Mucosa of descending colon (tissue), 3 donors: ENCODE results near the gene TCTN2. TPM values are rescaled to one million over a fixed set of nuclear protein-coding genes. Genes with fewer than 3 reads are reported as not detected.
A peak's percentile ranks its signal among the peaks of the same experiment; 100 is the strongest.

ENCODE experiments used
- ATAC-seq: fragments of 200-7000 bp; cut with Tn5 transposase; one replicate; pipeline ENCODE4 v1.9.1; 2020; ENCODE audit warnings: mild to moderate bottlenecking, moderate library complexity
- DNase-seq, 3 donors: peaks; one replicate each; pipeline ENCODE4 v3.0.0-alpha.2; 2020
- H3K36me3 ChIP-seq: fragments of 200-600 bp; one replicate; pipeline ENCODE4 v1.8.0; 2021; ENCODE audit warnings: low read depth, mild to moderate bottlenecking
- H3K4me1 ChIP-seq: fragments of 200-600 bp; one replicate; pipeline ENCODE4 v1.8.0; 2021; ENCODE audit warnings: low read depth, mild to moderate bottlenecking
- H3K4me3 ChIP-seq: fragments of 200-600 bp; one replicate; pipeline ENCODE4 v1.8.0; 2021; ENCODE audit warnings: mild to moderate bottlenecking
- H3K9me3 ChIP-seq: fragments of 200-600 bp; one replicate; pipeline ENCODE4 v1.8.0; 2021; ENCODE audit warnings: mild to moderate bottlenecking
- CTCF ChIP-seq: fragments of 200-600 bp; IDR thresholded peaks from one replicate; pipeline ENCODE4 v1.8.0; 2022; ENCODE audit warnings: antibody characterized with exemption, mild to moderate bottlenecking
- intact Hi-C, 2 donors: fragments of 100-400 bp; cut with DNase I in 1 of 2; cut with micrococcal nuclease in 1 of 2; formaldehyde crosslinking; loops; one replicate each; pipeline versions ENCODE4 v1.11.0 to v1.11.1; 2022; cut with DNase I, micrococcal nuclease
- total RNA-seq, 3 donors: library from RNA; stranded (reverse); fragmentation: NEBNext Ultra II Directional in 2 of 3; extraction: Animal tissue kit (Norgen Biotek cat#: 25700) in 2 of 3; gene quantifications; one replicate each; pipeline versions ENCODE4 v1.2.1 to v1.2.4, GENCODE V29; 2021 to 2023
- donor health status: DM: no; HTN: no; CAD: no; lungs with moderate emphysema.
- donor health status: DM: no; HTN: no; CAD: no.
- donor health status: DM: no; HTN: yes; CAD: no.

TCTN2 gene
- total RNA-seq, 3 donors from 2014 or later: 5.2 to 9.0 (median 6.2) TPM

DNA sequence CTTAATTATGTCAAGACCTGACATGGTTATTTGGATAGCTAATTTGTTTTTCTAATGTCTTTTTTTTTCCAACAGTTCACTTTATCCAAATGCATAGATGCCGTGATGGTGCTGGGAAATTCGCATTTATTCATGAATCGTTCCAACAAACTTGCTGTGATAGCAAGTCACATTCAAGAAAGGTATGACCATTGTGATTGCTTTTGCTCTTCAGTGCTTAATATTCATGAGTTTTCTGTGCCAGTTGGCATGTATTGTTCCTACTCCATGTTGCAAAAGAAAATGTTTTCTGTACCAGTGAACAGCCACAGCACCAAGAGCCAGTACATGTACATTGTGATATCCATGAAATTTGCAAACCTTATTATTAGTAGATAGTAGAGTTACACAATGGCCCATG lies 25.5 kb upstream of the TCTN2 start:
- intact Hi-C loops: no loop called here
- Histone ChIP-seq H3K4me3 (no peak overlapping the region), H3K4me1 (no peaks in the 10 kb centered on the region), H3K36me3 (no peaks in the 10 kb centered on the region), H3K9me3 (no peaks in the 10 kb centered on the region)
- no peak for ATAC-seq
- no peak for TF ChIP-seq CTCF
- no peak for DNase-seq

- DNase-seq (no peak), ATAC-seq (no peak)
- no peaks in the 10 kb centered on the region for H3K36me3 ChIP-seq
- no peak overlapping the region for H3K4me3 ChIP-seq
- no peaks in the 10 kb centered on the region for H3K4me1 ChIP-seq
- intact Hi-C loops: no loop called here
- H3K9me3 ChIP-seq: no peaks in the 10 kb centered on the region
- no peak for TF ChIP-seq CTCF
Measured at GRCh38 chr12:123645878-123646277, 25.0 kb upstream of the TCTN2 start.

- Histone ChIP-seq H3K36me3 (no peaks in the 10 kb centered on the region), H3K4me3 (no peak overlapping the region), H3K4me1 (no peaks in the 10 kb centered on the region), H3K9me3 (no peaks in the 10 kb centered on the region)
- intact Hi-C loops: no loop called here
- ATAC-seq (no peak), DNase-seq (no peak)
- TF ChIP-seq CTCF: no peak
Measured at GRCh38 chr12:123648401-123648800, 22.5 kb upstream of the TCTN2 start.

DNA sequence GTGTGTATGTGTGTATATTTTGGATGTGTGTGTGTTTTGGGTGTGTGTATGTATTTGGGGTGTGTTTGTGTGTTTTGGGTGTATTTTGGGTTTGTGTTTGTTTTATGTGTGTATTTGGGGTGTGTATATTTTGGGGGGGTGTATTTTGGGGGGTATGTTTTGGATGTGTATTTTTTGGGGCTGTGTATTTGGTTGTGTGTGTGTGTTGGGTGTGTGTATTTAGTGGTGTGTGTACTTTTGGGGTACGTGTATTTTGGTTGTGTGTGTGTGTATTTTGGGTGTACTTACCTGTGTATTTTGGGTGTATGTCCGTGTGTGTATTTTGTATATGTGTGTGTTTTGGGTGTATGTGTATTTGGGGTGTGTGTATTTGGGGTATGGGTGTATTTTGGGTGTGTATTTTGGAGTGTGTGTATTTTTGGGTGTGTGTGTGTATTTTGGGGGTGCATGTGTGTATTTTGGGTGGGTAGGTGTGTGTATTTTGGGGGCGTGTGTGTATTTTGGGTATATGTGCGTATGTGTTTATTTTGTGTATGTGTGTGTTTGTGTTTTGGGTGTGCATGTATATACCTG lies 16.7 kb upstream of the TCTN2 start:
- no peak for ATAC-seq
- intact Hi-C loops: no loop called here
- no peak for TF ChIP-seq CTCF
- Histone ChIP-seq H3K4me3 (no peak overlapping the region), H3K9me3 (no peaks in the 10 kb centered on the region), H3K36me3 (no peaks in the 10 kb centered on the region), H3K4me1 (no peaks in the 10 kb centered on the region)
- DNase-seq: no peak

DNA sequence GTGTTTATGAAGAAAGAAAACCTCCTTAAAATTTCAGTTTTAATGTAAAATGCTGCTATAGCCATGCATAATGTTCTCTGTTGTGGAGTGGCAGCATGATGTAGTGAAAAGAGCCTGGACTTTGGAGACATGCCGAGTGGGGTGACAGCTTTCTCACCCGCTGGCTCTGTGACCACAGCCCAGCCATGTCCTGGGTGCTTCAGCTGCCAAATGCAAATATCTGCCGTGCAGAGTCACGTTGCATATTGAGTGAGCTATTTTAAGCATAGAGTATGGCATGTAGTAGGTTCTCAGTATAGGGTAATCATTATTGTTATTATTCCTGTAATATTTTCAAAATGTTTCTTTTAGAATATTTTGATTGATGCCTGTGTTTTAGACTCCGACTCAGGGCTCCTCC lies 15.5 kb upstream of the TCTN2 start:
- Histone ChIP-seq H3K4me3 (no peak overlapping the region), H3K4me1 (no peaks in the 10 kb centered on the region), H3K9me3 (no peaks in the 10 kb centered on the region), H3K36me3 (no peaks in the 10 kb centered on the region)
- peak; percentile 33 for ATAC-seq
- no peak for TF ChIP-seq CTCF
- intact Hi-C loops: no loop called here
- peak in 1 of 3 donors; percentile 4 for DNase-seq

DNA sequence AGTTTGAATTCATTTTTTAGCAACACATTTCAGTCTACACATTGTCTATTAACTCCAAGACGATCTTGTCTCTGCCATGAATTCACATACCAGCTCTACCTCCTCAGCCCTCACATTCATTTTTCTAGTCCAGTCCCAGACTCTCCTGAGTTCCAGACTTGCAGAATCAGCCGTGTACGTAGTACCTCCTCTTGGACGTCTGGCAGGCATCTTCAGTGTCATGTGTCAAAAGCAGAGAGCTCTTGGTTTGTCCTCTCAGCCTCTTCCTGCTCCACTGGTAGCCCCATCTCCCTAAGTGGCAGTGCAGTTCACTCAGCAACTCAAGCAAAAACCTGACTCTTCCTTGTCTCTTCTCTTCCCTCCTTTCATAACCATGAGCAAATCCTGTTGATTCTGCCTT lies 14.5 kb upstream of the TCTN2 start:
- ATAC-seq: no peak

More for the DNA sequence above, 14.5 kb upstream of the TCTN2 start:
- H3K4me1 ChIP-seq: no peaks in the 10 kb centered on the region
- no peak overlapping the region for H3K4me3 ChIP-seq
- TF ChIP-seq CTCF: no peak
- H3K36me3 ChIP-seq: no peaks in the 10 kb centered on the region
- intact Hi-C loops: no loop called here
- no peaks in the 10 kb centered on the region for H3K9me3 ChIP-seq
- no peak for DNase-seq
